Ecto neural progenitor cell (in vitro differentiated cells): ENCODE measurements around the gene HAO2.

Experiments
- DNase-seq: peaks from one replicate; pipeline ENCODE4 v3.0.0-alpha.2; 2018; ENCODE audit warnings: low spot score

The HAO2 gene

DNA sequence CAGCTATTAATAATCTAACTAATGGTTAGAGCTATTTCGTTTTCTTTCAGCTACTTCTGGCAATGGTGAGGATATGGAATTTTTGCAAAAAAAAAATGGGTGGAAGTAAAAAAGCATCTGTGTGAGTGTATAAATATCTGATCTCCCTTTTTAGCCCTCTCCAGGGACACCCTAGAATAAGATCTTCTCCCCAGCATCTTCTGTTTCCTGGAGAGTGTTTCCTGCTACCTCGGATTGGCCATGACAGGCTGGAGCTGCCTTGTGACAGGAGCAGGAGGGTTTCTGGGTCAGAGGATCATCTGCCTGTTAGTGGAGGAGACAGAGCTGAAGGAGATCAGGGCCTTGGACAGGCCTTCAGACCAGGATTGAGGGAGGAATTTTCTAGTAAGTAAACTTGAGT is 70.2 kb downstream of the HAO2 start:
- no peak for DNase-seq

GRCh38 chr1:119440721-119441307 is 72.2 kb downstream of the HAO2 start:
- no peak for DNase-seq

- DNase-seq = no peak
These were observed 74.2 kb downstream of the HAO2 start for GRCh38 chr1:119442756-119443155.
